MCF 10A (cell line): ENCODE data around the gene FARP1. TPM values are rescaled to one million over a fixed set of nuclear protein-coding genes. Genes with fewer than 3 reads are reported as not detected.

Source experiments
- BruUV-seq: library from RNA; stranded (reverse); fragments of 400-500 nt; replicated peaks from 2 replicates; lab custom pipeline; 2021; lab: Mats Ljungman, UMichigan
- CTCF ChIA-PET: fragments of 300-600 bp; sonication (Branson Sonifier 250); formaldehyde crosslinking; extraction: SDS; loops from one replicate; lab custom pipeline; 2021; ENCODE audit warnings: antibody characterized with exemption, inconsistent platforms; lab: Yijun Ruan, JAX
- POLR2A ChIA-PET: fragments of 300-600, 350-650 bp; sonication (Branson Sonifier 250); formaldehyde crosslinking; extraction: SDS; loops from one replicate; lab custom pipeline; 2020; ENCODE audit warnings: antibody characterized with exemption, inconsistent platforms; lab: Yijun Ruan, JAX
- DNase-seq: peaks from one replicate; pipeline ENCODE4 v3.0.0-alpha.2; 2018; ENCODE audit not compliant: unreplicated experiment
- H3K27ac Mint-ChIP-seq: one replicate; pipeline ENCODE4 v1.8.0; 2022; ENCODE audit warnings: mild to moderate bottlenecking, low read depth, mixed read lengths; ENCODE audit not compliant: unreplicated experiment
- H3K27me3 Mint-ChIP-seq: one replicate; pipeline ENCODE4 v1.8.0; 2022; ENCODE audit warnings: mixed read lengths; ENCODE audit not compliant: insufficient read depth, unreplicated experiment
- H3K36me3 Mint-ChIP-seq: one replicate; pipeline ENCODE4 v1.8.0; 2022; ENCODE audit warnings: mild to moderate bottlenecking, moderate library complexity, mixed read lengths; ENCODE audit not compliant: insufficient read depth, unreplicated experiment
- H3K4me1 Mint-ChIP-seq: one replicate; pipeline ENCODE4 v1.8.0; 2022; ENCODE audit warnings: mixed read lengths; ENCODE audit not compliant: insufficient read depth, unreplicated experiment
- H3K4me3 Mint-ChIP-seq: one replicate; pipeline ENCODE4 v1.8.0; 2022; ENCODE audit warnings: mild to moderate bottlenecking, moderate library complexity, mixed read lengths; ENCODE audit not compliant: unreplicated experiment
- H3K9me3 Mint-ChIP-seq: one replicate; pipeline ENCODE4 v1.8.0; 2022; ENCODE audit warnings: mixed read lengths; ENCODE audit not compliant: unreplicated experiment
- intact Hi-C: fragments of 100-400 bp; cut with micrococcal nuclease; formaldehyde crosslinking; loops from 2 replicates; pipeline ENCODE4 v1.14.1; 2022
- total RNA-seq: library from RNA; stranded (reverse); gene quantifications from 2 replicates; pipeline ENCODE4 v1.2.3, GENCODE V29; 2022
- TF ChIP-seq, protein P1 (sequence below): fragments of 200-600 bp; IDR thresholded peaks from one replicate; pipeline ENCODE4 v1.8.0; 2022; ENCODE audit warnings: antibody characterized with exemption, mild to moderate bottlenecking; ENCODE audit not compliant: unreplicated experiment

Gene FARP1
- total RNA-seq, 1 experiment from 2014 or later: 30.1 TPM

DNA sequence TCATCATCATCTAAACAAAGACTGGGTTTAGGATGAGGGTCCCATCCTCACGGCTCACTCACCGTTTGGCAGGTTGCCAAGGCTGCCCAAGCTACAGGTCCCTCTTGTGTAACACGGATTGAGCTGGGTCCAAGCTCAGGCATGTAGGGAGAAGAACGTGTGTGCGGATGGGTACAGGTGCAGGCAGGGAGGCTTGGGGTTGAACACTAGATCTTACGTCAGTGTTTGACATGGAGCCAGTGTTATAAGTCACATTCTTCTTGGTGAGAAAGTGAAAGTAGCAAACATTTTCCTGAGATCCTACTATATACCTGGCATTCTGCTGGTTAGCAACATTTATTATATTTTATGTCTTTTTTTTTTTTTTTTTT is 171.0 kb downstream of the FARP1 start:
- Mint-ChIP-seq H3K9me3 (no peaks in the 10 kb centered on the region), H3K4me3 (no peak overlapping the region), H3K27ac (no peak overlapping the region), H3K4me1 (no peaks in the 10 kb centered on the region), H3K36me3 (no peaks in the 10 kb centered on the region), H3K27me3 (no peaks in the 10 kb centered on the region)
- ChIA-PET POLR2A (no interaction called here), CTCF (no interaction called here)
- TF ChIP-seq, protein P1, sequence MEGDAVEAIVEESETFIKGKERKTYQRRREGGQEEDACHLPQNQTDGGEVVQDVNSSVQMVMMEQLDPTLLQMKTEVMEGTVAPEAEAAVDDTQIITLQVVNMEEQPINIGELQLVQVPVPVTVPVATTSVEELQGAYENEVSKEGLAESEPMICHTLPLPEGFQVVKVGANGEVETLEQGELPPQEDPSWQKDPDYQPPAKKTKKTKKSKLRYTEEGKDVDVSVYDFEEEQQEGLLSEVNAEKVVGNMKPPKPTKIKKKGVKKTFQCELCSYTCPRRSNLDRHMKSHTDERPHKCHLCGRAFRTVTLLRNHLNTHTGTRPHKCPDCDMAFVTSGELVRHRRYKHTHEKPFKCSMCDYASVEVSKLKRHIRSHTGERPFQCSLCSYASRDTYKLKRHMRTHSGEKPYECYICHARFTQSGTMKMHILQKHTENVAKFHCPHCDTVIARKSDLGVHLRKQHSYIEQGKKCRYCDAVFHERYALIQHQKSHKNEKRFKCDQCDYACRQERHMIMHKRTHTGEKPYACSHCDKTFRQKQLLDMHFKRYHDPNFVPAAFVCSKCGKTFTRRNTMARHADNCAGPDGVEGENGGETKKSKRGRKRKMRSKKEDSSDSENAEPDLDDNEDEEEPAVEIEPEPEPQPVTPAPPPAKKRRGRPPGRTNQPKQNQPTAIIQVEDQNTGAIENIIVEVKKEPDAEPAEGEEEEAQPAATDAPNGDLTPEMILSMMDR: no peak
- no peak for DNase-seq
- no TSS peak for BruUV-seq
- intact Hi-C loops: no loop called here

DNA sequence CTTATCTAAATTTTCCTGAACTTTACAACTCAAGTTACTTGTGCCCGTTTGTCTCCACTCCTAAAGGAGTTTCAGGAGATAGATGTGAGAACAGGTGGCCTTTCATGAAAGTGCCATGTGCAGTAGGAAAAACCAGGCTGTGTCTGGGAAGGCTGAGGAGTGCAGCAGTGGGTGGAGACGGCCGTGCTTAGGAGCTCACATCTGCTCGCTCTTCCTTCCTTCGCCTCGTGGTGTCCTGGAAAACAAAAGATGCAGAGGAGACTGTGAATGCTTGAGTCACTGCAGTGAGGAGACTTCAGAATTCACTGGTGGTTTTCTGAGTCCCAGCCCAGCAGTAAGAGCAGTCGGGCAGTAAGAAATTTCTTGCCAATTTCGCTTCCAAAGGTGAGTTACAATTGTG is 172.6 kb downstream of the FARP1 start:
- TF ChIP-seq, protein P1: no peak
- CTCF ChIA-PET: interaction anchor here (0.5 to 0.8 kb wide), 3 partner anchors 49 to 281 kb away, joined by 3 to 4 read pairs (median 3); no protein-coding TSS in a partner anchor

DNA sequence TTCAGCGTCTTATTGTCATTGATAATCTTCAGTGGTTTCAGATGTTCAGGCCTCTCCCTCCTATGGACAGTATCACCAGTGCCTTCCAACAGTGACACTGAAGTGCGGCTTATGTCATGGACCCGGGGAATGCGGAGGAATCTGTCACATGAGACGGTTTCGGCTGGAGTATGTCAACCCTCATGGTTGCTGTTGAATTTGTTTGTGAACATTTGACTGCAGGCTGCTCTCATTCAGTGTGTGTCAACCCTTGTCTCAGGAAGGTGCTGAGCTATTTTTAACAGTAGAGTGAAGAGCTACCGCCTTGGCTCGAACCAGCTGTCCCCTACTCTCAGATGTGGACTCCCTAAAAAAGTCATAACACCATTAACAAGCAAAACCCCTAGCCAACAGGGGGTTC is 173.0 kb downstream of the FARP1 start:
- TF ChIP-seq, protein P1: no peak
- ChIA-PET CTCF (interaction anchor here (0.5 to 0.7 kb wide), 2 partner anchors 242 to 282 kb away, joined by 3 to 4 read pairs; no protein-coding TSS in a partner anchor), POLR2A (no interaction called here)
- no peaks in the 10 kb centered on the region for H3K36me3 Mint-ChIP-seq
- no peaks in the 10 kb centered on the region for H3K4me1 Mint-ChIP-seq
- no peak overlapping the region for H3K4me3 Mint-ChIP-seq
- no peaks in the 10 kb centered on the region for H3K9me3 Mint-ChIP-seq
- no peak overlapping the region for H3K27ac Mint-ChIP-seq
- DNase-seq: no peak
- no TSS peak for BruUV-seq
- intact Hi-C loops: no loop called here
- H3K27me3 Mint-ChIP-seq: no peaks in the 10 kb centered on the region

More for the DNA sequence above, 172.6 kb downstream of the FARP1 start:
- H3K9me3 Mint-ChIP-seq: no peaks in the 10 kb centered on the region
- no peaks in the 10 kb centered on the region for H3K4me1 Mint-ChIP-seq
- DNase-seq: no peak
- H3K4me3 Mint-ChIP-seq: no peak overlapping the region
- H3K27me3 Mint-ChIP-seq: no peaks in the 10 kb centered on the region
- no peak overlapping the region for H3K27ac Mint-ChIP-seq
- BruUV-seq: no TSS peak
- POLR2A ChIA-PET: no interaction called here
- intact Hi-C loops: no loop called here
- H3K36me3 Mint-ChIP-seq: no peaks in the 10 kb centered on the region

DNA sequence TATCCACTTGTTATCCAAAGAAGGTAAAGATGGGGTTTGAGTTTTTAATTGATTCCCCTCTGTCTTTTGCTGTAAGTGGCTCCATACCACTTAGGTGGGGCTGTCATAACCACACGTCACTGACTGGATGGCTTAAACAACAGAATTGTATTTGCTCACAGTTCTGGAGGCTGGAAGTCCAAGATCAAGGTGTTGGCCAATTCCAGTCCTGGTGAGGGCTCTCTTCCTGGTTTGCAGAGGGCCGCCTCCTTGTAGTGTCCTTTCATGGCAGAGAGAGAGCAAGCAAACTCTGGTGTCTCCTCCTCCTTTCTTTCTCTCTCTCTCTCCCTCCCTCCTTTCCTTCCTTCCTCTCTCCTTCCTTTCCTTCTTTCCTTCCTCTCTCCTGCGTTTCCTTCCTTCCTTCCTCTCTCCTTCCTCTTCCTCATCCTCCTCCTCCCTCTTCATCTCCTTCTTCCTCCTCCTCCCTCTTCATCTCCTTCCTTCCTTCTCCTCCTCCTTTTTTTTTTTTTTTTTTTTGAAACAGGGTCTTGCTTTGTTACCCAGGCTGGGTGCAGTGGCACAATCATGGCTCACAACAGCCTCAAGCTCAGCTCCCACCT is 174.8 kb downstream of the FARP1 start:
- Mint-ChIP-seq H3K4me3 (no peak overlapping the region), H3K36me3 (no peaks in the 10 kb centered on the region), H3K4me1 (no peaks in the 10 kb centered on the region), H3K27me3 (no peaks in the 10 kb centered on the region), H3K9me3 (no peaks in the 10 kb centered on the region), H3K27ac (no peak overlapping the region)
- DNase-seq: no peak
- no TSS peak for BruUV-seq
- intact Hi-C loops: no loop called here
- CTCF ChIA-PET: interaction anchor here (0.5 to 0.6 kb wide), 2 partner anchors 526 to 1173 kb away, joined by 3 to 4 read pairs; no protein-coding TSS in a partner anchor
- POLR2A ChIA-PET: no interaction called here
- TF ChIP-seq, protein P1: no peak
